SJSA1 (cell line): ENCODE results near the gene TYW1. TPM values are rescaled to one million over a fixed set of nuclear protein-coding genes. Genes with fewer than 3 reads are reported as not detected.
"Not testable (repeated sequence)": the region's sequence is repeated elsewhere in the genome, so short reads cannot be mapped to it uniquely, and the experiment has no call there.

ENCODE experiments used
- DNase-seq, 2 experiments: peaks; one replicate each; pipeline ENCODE4 v3.0.0-alpha.2; 2015 to 2020; ENCODE audit warnings: low spot score in 2 of 2, low read depth in 1 of 2
- H3K27ac ChIP-seq: fragments of 250-450 bp; sonication (Bioruptor Pico); 2 replicates; pipeline ENCODE4 v1.5.1; 2020; ENCODE audit warnings: mild to moderate bottlenecking, moderate library complexity
- H3K27me3 ChIP-seq: fragments of 250-450 bp; sonication (Bioruptor Pico); replicated peaks from 2 replicates; pipeline ENCODE4 v1.5.1; 2020; ENCODE audit warnings: mild to moderate bottlenecking, moderate library complexity
- H3K36me3 ChIP-seq: fragments of 250-450 bp; sonication (Bioruptor Pico); 2 replicates; pipeline ENCODE4 v1.5.1; 2020; ENCODE audit warnings: mild to moderate bottlenecking
- H3K4me1 ChIP-seq: fragments of 250-450 bp; sonication (Bioruptor Pico); replicated peaks from 2 replicates; pipeline ENCODE4 v1.6.1; 2021; ENCODE audit warnings: mild to moderate bottlenecking
- H3K4me3 ChIP-seq: fragments of 250-450 bp; sonication (Bioruptor Pico); 2 replicates; pipeline ENCODE4 v1.5.1; 2020; ENCODE audit warnings: mild to moderate bottlenecking
- H3K9me3 ChIP-seq: fragments of 250-450 bp; sonication (Bioruptor Pico); replicated peaks from 2 replicates; pipeline ENCODE4 v1.5.1; 2020; ENCODE audit warnings: mild to moderate bottlenecking
- total RNA-seq: library from RNA; depleted of rRNA; stranded (reverse); fragments of >200 nt; shearing (Covaris generic); gene quantifications from 2 replicates; pipeline ENCODE4 v1.2.3, GENCODE V29; 2014; rRNA removed

The TYW1 gene
- total RNA-seq, 1 experiment from 2014 or later: 17.3 TPM

GRCh38 chr7:67264000-67264399 lies 267.4 kb downstream of the TYW1 start:
- H3K27me3 ChIP-seq, H3K4me1 ChIP-seq, H3K27ac ChIP-seq, H3K4me3 ChIP-seq, H3K9me3 ChIP-seq, DNase-seq, H3K36me3 ChIP-seq: not testable (repeated sequence)

- not testable (repeated sequence) for H3K4me1 ChIP-seq, H3K36me3 ChIP-seq, H3K27me3 ChIP-seq, H3K4me3 ChIP-seq, H3K9me3 ChIP-seq, H3K27ac ChIP-seq, DNase-seq
Measured at GRCh38 chr7:67266070-67266469, 269.4 kb downstream of the TYW1 start.

GRCh38 chr7:67267914-67268313 lies 271.3 kb downstream of the TYW1 start:
- no peak overlapping the region for H3K4me3 ChIP-seq
- no peaks in the 10 kb centered on the region for H3K36me3 ChIP-seq
- H3K27ac ChIP-seq: no peak overlapping the region
- DNase-seq: no peak
- H3K27me3 ChIP-seq: no peaks in the 10 kb centered on the region
- no peaks in the 10 kb centered on the region for H3K4me1 ChIP-seq
- no peaks in the 10 kb centered on the region for H3K9me3 ChIP-seq

- not testable (repeated sequence) for H3K27ac ChIP-seq, DNase-seq, H3K36me3 ChIP-seq, H3K4me1 ChIP-seq, H3K27me3 ChIP-seq, H3K4me3 ChIP-seq, H3K9me3 ChIP-seq
Measured at GRCh38 chr7:67269916-67270315, 273.3 kb downstream of the TYW1 start.

Other genes starting within 250 kb of the TYW1 start
- gene TMEM248, start 75.6 kb upstream of the TYW1 start, total RNA-seq: 97.2 and 97.9 TPM in 2 replicates
- 130 and 158 TPM in 2 replicates for gene SBDS, start 1.2 kb upstream of the TYW1 start, total RNA-seq